HG03039 (cell line): ENCODE data around the gene SORCS2.

ENCODE experiments used
- ATAC-seq: cut with Tn5 transposase; IDR thresholded peaks from one replicate; pipeline ENCODE4 v1.9.1; 2021; ENCODE audit warnings: mild to moderate bottlenecking, moderate library complexity; ENCODE audit not compliant: unreplicated experiment

The SORCS2 gene

GRCh38 chr4:7487502-7487901, 295.2 kb downstream of the SORCS2 start:
- ATAC-seq, result no peak

GRCh38 chr4:7487998-7488671, 295.8 kb downstream of the SORCS2 start:
- no peak for ATAC-seq

GRCh38 chr4:7491915-7492314, 299.6 kb downstream of the SORCS2 start:
- ATAC-seq, result no peak

- ATAC-seq, result no peak
Measured at GRCh38 chr4:7498446-7499200, 306.3 kb downstream of the SORCS2 start.

- no peak for ATAC-seq
Measured at GRCh38 chr4:7499661-7500060, 307.3 kb downstream of the SORCS2 start.

DNA sequence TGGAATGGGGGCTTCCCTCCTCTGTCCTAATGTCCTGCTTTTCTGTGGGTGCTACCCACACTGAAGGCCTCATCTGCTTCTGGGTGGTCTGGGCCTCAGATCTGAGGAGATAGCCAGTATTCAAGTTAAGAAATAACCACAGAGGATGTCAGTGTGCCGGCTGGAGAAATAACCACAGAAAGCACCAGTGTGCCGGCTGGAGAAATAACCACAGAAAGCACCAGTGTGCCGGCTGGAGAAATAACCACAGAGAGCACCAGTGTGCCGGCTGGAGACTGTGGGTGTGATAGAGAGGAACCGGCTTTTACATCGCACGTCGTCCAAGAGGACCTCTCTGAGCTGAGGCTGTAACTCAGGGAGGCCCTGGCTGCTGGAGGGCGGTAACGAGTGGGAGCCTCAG, 308.1 kb downstream of the SORCS2 start:
- ATAC-seq, result no peak

DNA sequence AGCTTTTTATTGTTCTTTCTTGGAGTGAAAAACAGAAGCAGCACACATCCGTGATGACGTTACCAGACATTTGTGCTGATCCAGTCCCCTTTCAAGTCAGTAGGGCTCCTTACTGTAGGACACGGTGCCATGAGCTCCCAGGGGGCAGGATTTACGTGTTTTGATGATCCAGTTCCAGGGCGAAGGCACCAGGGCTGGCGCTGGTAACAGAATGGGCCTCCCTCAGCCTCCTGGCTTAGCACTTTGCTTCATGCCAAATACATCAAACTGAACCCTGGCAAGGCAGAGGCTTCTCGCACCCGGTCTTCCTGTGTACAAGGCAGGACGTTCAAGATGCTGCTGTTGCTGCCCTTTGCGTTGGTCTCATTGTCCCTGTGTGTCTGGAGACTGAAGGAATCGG, 309.0 kb downstream of the SORCS2 start:
- ATAC-seq, result no peak

DNA sequence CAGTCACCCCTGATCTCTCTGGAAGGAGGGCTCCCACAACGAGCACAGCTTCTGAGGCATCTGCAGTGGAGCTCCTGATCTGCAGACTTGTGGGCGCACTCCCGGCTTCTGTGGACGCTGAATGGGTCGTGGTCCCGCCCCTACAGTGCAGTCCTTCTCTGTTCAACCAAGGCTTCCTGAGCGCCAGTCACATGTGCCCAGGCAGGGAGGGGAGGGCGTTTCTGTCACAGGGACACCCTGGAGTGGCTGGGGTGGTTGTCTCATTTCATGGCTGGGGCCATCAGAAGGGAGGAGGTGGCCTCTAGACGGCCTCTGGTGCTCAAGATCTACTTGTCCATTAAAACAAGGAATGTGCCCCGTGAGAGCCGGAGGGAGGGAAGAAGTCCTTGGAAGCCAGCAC, 309.5 kb downstream of the SORCS2 start:
- no peak for ATAC-seq

DNA sequence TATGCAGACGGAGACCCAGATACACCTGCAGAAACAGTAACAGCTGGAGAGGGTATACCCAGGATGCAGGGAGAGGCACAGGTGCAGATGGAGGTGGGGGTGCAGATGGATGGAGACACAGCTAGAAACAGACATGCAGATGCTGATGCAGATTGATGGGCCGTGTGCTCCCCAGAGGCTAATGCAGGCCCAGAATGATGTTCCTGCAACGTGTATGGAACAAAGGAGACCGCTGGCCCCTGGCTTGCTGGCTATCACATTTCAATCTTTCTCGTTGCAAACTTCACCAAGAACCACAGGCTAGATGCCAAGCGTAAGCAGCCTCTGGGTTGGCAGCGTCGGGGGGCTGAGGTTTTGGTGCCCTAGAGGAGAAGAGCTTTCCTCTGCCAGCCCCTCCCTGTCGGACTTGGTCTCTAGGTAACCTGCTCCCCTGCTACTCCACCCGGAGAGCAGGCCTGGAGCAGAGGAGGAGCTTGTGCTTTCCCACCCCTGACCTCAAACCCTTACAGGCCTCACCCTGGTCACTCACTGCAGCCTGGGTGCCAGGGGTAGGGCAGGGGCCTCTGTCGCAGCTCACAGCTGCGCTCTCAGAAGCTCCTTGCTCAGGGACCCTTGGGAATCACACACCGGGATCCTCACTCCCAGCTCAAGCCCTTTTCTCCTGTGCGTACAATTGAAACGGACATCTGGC, 311.4 kb downstream of the SORCS2 start:
- no peak for ATAC-seq

DNA sequence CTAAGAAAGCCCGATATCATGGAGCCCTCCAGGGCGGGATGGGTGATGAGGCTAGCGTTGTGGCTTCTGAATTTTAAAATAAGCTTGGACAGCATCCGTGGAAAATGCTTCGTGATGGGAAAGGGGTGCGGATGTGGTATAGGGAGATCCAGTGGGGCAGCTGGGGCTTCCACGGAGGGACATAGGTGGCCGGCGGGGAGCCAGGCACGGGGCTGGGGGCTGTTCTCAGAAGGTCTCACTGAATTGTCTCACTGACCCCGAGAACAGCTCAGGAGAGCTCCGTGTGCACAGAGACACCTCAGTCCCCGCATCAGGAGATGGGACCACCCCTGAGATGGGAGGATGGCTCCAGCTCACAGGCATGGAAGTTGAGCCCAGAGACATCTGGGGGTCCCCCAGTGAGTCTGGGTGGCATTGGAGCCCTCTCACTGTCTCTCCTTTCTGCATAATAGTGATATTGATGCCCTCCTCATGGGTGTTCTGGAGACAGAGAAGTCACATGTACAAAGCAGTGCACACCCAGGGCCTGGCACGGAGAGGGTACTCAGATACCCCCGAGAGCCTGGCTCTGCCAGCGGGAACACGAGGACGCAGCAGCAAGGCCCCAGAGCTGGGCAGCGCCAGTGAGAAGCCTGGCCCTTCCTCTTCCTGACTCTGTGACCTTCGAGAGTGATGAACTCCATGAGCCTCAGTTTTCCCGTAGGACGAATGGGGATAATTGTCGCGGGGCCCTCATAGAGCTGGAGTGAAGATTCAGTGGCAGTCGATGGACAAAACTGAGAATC, 313.0 kb downstream of the SORCS2 start:
- ATAC-seq, result no peak

- no peak for ATAC-seq
Measured at GRCh38 chr4:7506119-7506518, 313.8 kb downstream of the SORCS2 start.

DNA sequence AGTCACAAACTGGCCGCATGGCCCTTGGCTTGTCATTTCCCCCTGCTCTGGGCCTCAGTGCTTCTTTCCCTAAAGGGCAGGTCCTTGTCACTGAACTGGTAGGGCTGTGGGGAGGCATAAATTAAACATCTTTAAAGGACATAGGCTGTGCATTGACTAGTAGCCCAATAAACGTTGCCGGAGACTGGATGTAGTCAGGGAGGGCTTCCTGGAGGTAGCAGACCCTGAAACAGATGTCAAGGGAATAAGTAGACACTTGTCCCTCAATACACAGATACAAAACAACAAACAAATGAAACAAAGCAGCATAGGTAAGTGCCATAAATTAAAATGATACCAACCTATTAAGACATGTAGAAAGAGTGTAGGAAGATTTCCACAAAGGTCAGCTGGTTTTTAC, 314.2 kb downstream of the SORCS2 start:
- ATAC-seq, result no peak

DNA sequence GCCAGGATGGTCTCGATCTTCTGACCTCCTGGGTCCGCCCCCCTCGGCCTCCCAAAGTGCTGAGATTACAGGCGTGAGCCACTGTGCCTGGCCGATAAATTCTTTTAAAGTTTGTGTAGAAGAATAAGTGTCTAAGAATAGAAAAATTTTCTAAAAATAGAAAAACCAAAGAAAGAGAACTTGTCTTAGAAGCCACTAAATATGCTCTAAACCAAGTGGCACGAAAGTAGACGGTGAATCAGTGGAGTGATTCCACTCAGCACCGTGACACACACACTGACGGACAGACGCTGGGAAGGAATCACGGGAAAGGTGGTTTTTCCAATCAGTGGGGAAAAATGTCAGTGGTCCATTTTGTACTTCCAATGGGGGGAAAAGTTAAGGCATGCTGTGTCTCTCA, 315.0 kb downstream of the SORCS2 start:
- ATAC-seq, result no peak

GRCh38 chr4:7510066-7510465, 317.7 kb downstream of the SORCS2 start:
- no peak for ATAC-seq

- ATAC-seq, result no peak
Measured at GRCh38 chr4:7510538-7510937, 318.2 kb downstream of the SORCS2 start.

DNA sequence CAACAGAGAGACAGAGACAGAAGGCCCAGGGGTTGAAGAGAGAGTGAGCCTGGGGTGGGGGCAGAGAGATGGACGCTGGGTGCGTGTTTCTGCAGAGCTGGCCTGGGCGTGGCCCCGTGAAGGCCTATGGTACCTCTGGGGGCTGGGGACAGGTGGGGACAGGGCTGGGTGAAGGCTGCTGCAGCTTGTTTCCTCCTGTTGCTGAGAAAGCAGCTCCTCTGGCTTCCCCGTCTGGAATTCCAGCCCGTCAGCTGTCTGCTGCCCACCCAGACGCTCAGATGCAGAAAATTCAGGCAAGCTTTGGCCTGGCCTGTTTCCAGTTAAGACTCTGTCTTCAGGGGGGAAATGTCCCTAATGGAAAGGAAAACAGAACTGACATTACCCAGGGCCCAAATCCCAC, 319.2 kb downstream of the SORCS2 start:
- ATAC-seq, result no peak

DNA sequence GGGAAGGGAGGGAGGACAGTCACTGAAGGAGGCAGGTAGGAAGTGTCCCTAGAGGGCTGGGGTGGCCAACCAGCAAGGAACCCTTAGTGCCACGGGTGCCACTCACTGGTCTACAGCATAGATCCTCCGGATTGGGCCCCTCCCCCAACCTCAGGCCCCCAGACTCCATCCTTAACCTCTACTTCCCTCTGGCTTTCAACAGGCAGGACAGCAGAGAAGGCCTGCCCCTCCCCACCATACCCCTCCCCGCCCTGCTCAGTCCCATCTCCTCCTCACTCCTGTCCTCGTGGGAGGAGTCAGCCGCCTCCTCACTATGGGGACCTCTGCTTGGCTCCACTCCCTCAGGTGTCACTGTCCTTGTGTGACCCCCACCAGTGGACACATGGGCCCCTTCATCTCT, 320.1 kb downstream of the SORCS2 start:
- ATAC-seq, result no peak

GRCh38 chr4:7512946-7513345, 320.6 kb downstream of the SORCS2 start:
- ATAC-seq, result no peak

- ATAC-seq, result no peak
Measured at GRCh38 chr4:7513671-7514070, 321.3 kb downstream of the SORCS2 start.

GRCh38 chr4:7514281-7514680, 321.9 kb downstream of the SORCS2 start:
- no peak for ATAC-seq

GRCh38 chr4:7514789-7515188, 322.5 kb downstream of the SORCS2 start:
- no peak for ATAC-seq
